ENCODE measurements around the gene USP47.
"Not testable (repeated sequence)": the region's sequence is repeated elsewhere in the genome, so short reads cannot be mapped to it uniquely, and the experiment has no call there.

USP47 gene

GRCh38 chr11:11827272-11827671 lies 14.5 kb upstream of the USP47 start:
- no peaks in the 10 kb centered on the region for H3K9me3 ChIP-seq (ENCODE audit: control insufficient read depth, low read length)
- no peak overlapping the region for H3K27ac ChIP-seq
- H3K9ac ChIP-seq = no peak overlapping the region
- no peak for TF ChIP-seq CTCF (IDR thresholded peaks at IDR 0.05)
- no peak overlapping the region for H3K4me3 ChIP-seq (ENCODE audit: low read depth, low read length)
- H2AFZ ChIP-seq = no peak overlapping the region
- no peaks in the 10 kb centered on the region for H3K4me1 ChIP-seq
- no peaks in the 10 kb centered on the region for H3K79me2 ChIP-seq
- H3K36me3 ChIP-seq (ENCODE audit: control insufficient read depth, insufficient read depth, low read length) = no peaks in the 10 kb centered on the region
- H3K4me2 ChIP-seq (ENCODE audit: low read length) = no peak overlapping the region
- H3K27me3 ChIP-seq (ENCODE audit: control insufficient read depth, insufficient read depth, low read length) = no peaks in the 10 kb centered on the region

- not testable (repeated sequence) for H3K36me3 ChIP-seq (ENCODE audit: control insufficient read depth, insufficient read depth, low read length); H3K79me2 ChIP-seq; H3K27me3 ChIP-seq (ENCODE audit: control insufficient read depth, insufficient read depth, low read length); H2AFZ ChIP-seq; H3K9me3 ChIP-seq (ENCODE audit: control insufficient read depth, low read length); H3K4me2 ChIP-seq (ENCODE audit: low read length); H3K9ac ChIP-seq; H3K27ac ChIP-seq; H3K4me1 ChIP-seq; H3K4me3 ChIP-seq (ENCODE audit: low read depth, low read length)
Measured at GRCh38 chr11:11831406-11831805, 10.4 kb upstream of the USP47 start.

GRCh38 chr11:11836676-11837231 lies 5.0 kb upstream of the USP47 start:
- Histone ChIP-seq H3K4me3 (ENCODE audit: low read depth, low read length) (no peak overlapping the region), H3K9me3 (ENCODE audit: control insufficient read depth, low read length) (no peaks in the 10 kb centered on the region), H3K4me1 (no peaks in the 10 kb centered on the region), H3K27ac (no peak overlapping the region), H3K79me2 (no peaks in the 10 kb centered on the region), H3K4me2 (ENCODE audit: low read length) (no peak overlapping the region), H3K27me3 (ENCODE audit: control insufficient read depth, insufficient read depth, low read length) (no peaks in the 10 kb centered on the region), H3K36me3 (ENCODE audit: control insufficient read depth, insufficient read depth, low read length) (no peaks in the 10 kb centered on the region), H2AFZ (no peak overlapping the region), H3K9ac (no peak overlapping the region)
- no peak for TF ChIP-seq CTCF (IDR thresholded peaks at IDR 0.05)

GRCh38 chr11:11839718-11840117 lies 2.1 kb upstream of the USP47 start:
- Histone ChIP-seq H3K27me3 (ENCODE audit: control insufficient read depth, insufficient read depth, low read length) (no peaks in the 10 kb centered on the region), H3K4me3 (ENCODE audit: low read depth, low read length) (no peak overlapping the region), H3K27ac (no peak overlapping the region), H3K4me1 (peaks cover 9% of the 10 kb centered on the region), H3K79me2 (peaks cover 17% of the 10 kb centered on the region), H3K9me3 (ENCODE audit: control insufficient read depth, low read length) (no peaks in the 10 kb centered on the region), H3K4me2 (ENCODE audit: low read length) (no peak overlapping the region), H2AFZ (no peak overlapping the region), H3K36me3 (ENCODE audit: control insufficient read depth, insufficient read depth, low read length) (no peaks in the 10 kb centered on the region), H3K9ac (no peak overlapping the region)
- no peak for TF ChIP-seq CTCF (IDR thresholded peaks at IDR 0.05)

- Histone ChIP-seq H2AFZ (peak overlapping the region; percentile 98), H3K4me2 (ENCODE audit: low read length) (peak overlapping the region; percentile 55), H3K36me3 (ENCODE audit: control insufficient read depth, insufficient read depth, low read length) (no peaks in the 10 kb centered on the region), H3K9ac (peak overlapping the region; percentile 99), H3K9me3 (ENCODE audit: control insufficient read depth, low read length) (no peaks in the 10 kb centered on the region), H3K27me3 (ENCODE audit: control insufficient read depth, insufficient read depth, low read length) (no peaks in the 10 kb centered on the region), H3K27ac (peak overlapping the region; percentile 96), H3K4me3 (ENCODE audit: low read depth, low read length) (peak overlapping the region; percentile 75), H3K79me2 (peaks cover 28% of the 10 kb centered on the region), H3K4me1 (peaks cover 9% of the 10 kb centered on the region)
- TF ChIP-seq CTCF (IDR thresholded peaks at IDR 0.05) = no peak
Measured at GRCh38 chr11:11841116-11841722, 553 bp upstream of the USP47 start.

All from parathyroid adenoma (tissue), 2 donors.